Measurements from ENCODE around the gene MAP2K5. TPM values are rescaled to one million over a fixed set of nuclear protein-coding genes. Genes with fewer than 3 reads are reported as not detected.

Gene MAP2K5
- total and polyA plus RNA-seq, 10 of the 15 experiments (the other 5 are each of a cell fraction or from before 2014, with no cell fraction given): 1.3 to 19.4 (median 9.6) TPM

DNA sequence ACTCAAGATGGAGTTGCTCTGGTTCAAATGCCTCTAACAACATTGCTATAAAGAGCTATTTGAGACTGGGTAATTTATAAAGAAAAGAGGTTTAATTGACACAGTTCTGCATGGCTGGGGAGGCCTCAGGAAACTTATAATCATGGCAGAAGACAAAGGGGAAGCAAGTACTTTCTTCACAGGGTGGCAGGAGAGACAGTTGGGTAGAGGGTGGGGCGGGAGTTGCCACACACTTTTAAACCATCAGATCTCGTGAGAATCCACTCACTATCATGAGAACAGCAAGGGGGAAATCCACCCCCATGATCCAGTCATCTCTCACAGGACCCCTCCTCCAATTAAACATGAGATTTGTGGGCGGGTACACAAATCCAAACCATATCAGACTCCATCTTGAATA, 30.7 kb downstream of the MAP2K5 start:
- no peaks in the 10 kb centered on the region; a peak in 1 of 4 replicates for H3K36me3 ChIP-seq (ENCODE audit: control insufficient read depth in 2 of 2, insufficient read depth in 2 of 2, low read length in 1 of 2)
- H4K20me1 ChIP-seq (ENCODE audit: control insufficient read depth, insufficient read depth): no peaks in the 10 kb centered on the region
- H3K27me3 ChIP-seq (replicated peaks in 1 of 2; ENCODE audit: control insufficient read depth in 2 of 2, insufficient read depth in 2 of 2, low read length in 1 of 2): no peaks in the 10 kb centered on the region
- no peak overlapping the region for H3K27ac ChIP-seq (ENCODE audit: control insufficient read depth, insufficient read depth)
- intact Hi-C loops (cut with micrococcal nuclease; ENCODE audit: unreplicated experiment) (no loop called here), in situ Hi-C loops (cut with MboI) (no loop called here)
- no peak overlapping the region for H3K4me2 ChIP-seq (ENCODE audit: control insufficient read depth, insufficient read depth)
- TF ChIP-seq NFYB (IDR thresholded peaks at IDR 0.05; ENCODE audit: insufficient read depth, low read depth, low read length) (no peak), MAX (IDR thresholded peaks at IDR 0.05; ENCODE audit: low read depth, low read length) (no peak), SIN3A (IDR thresholded peaks at IDR 0.05; ENCODE audit: low read depth, low read length) (no peak), ATF3 (IDR thresholded peaks at IDR 0.05; ENCODE audit: borderline replicate concordance, extremely low read depth, low read depth, low read length) (no peak), MYB (IDR thresholded peaks at IDR 0.05; ENCODE audit: borderline replicate concordance, low read depth, low read length) (no peak), EZH2 (IDR thresholded peaks at IDR 0.05; ENCODE audit: borderline replicate concordance, control insufficient read depth, low read depth, low read length) (no peak), ZBTB33 (IDR thresholded peaks at IDR 0.05) (no peak), ZNF217 (IDR thresholded peaks at IDR 0.05) (no peak), GATAD2B (conservative IDR thresholded peaks at IDR 0.05; ENCODE audit: low read depth) (no peak)
- peaks cover 5% of the 10 kb centered on the region; the same call in 1 of the 2 replicates for H3K4me1 ChIP-seq (ENCODE audit: control insufficient read depth, insufficient read depth, low read length)
- BruUV-seq (replicated peaks): no TSS peak
- no peak overlapping the region for H3K9ac ChIP-seq (ENCODE audit: control insufficient read depth, insufficient read depth, low read length)
- ChIA-PET SMC1A (ENCODE audit: uncharacterized antibody, unreplicated experiment) (interaction anchor here (1.3 to 1.4 kb wide), 2 partner anchors 16 to 49 kb away, joined by 3 to 4 read pairs; no protein-coding TSS in a partner anchor), CTCF (interaction anchor here (0.5 kb wide), 1 partner anchor 11 kb away, joined by 3 read pairs; no protein-coding TSS in a partner anchor), RAD21 (ENCODE audit: unreplicated experiment) (no interaction called here), POLR2A (no interaction called here)
- 93% methylated on average over 3 of the region's 3 CpGs for WGBS (ENCODE audit: insufficient coverage, insufficient replicate concordance, low lambda C conversion rate, missing lambda C conversion rate)
- ATAC-seq: no peak
- no peak overlapping the region for H2AFZ ChIP-seq (ENCODE audit: control insufficient read depth, low read depth, low read length)
- H3K9me3 ChIP-seq (replicated peaks; ENCODE audit: control insufficient read depth, insufficient read depth, low read length): no peaks in the 10 kb centered on the region
- no peak overlapping the region for H3K4me3 ChIP-seq
- no peaks in the 10 kb centered on the region for H3K79me2 ChIP-seq (ENCODE audit: control insufficient read depth, insufficient read depth, low read length)
- no peak for DNase-seq (ENCODE audit: low read depth, low spot score)
- no peak for FAIRE-seq

Data from GM12878 (cell line).